Cortex of kidney (tissue), 1 donor: Measurements from ENCODE around the gene TMEM127.

Experiments used
- DNase-seq: peaks from one replicate; lab custom pipeline; 2025; lab: John Stamatoyannopoulos, UW

The TMEM127 gene

GRCh38 chr2:96204836-96205624 is 60.8 kb downstream of the TMEM127 start:
- no peak for DNase-seq

- no peak for DNase-seq
Observed at GRCh38 chr2:96203130-96204028, 62.4 kb downstream of the TMEM127 start.

GRCh38 chr2:96202152-96202854 is 63.5 kb downstream of the TMEM127 start:
- no peak for DNase-seq

- DNase-seq = no peak
Observed at GRCh38 chr2:96201338-96201737, 64.5 kb downstream of the TMEM127 start.

GRCh38 chr2:96198921-96199320 is 66.9 kb downstream of the TMEM127 start:
- no peak for DNase-seq
